ENCODE results near the gene OGFR. TPM values are rescaled to one million over a fixed set of nuclear protein-coding genes. Genes with fewer than 3 reads are reported as not detected.

OGFR gene
- polyA plus RNA-seq, 3 donors = 47.8 to 114 (median 79.3) TPM

DNA sequence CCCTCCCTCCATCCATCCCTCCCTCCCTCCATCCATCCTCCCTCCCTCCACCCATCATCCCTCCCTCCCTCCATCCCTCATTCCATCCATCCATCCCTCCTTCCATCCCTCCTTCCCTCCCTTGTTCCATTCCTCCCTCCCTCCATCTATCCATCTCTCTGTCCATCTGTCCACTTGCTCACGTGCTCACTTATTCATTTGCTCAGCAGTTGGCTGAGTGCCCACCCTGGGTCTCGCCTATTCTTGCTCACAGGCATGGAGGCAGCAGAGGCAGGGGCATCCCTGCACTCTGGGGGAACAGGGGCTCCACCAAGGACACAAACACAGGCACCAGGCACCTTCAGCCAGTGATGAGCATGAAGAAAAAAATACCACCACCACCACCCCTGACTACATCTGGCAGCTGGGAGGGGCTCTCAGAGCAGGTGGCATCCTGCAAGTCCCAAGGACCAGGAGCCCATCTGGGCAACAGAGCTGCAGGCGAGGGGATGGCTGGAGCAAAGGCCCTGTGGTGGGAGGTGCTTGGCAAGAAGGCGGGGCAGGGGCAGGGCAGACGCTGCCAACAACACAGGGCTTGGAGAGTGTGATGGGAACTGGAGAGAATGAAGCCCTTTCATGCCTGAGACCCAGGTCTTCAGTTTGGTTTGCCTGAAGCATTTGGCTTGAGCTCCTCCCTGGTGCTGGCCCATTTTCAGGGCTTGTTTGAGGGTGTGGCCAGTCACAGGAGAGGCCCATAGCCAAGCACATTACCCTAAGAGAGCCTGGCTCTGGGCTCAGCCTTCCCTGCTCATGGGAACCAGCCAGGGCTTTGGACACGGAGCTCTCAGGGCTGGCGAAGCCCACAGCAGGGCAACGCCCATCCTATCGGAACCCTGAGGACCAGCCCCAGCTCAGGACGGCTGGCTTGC is 48.6 kb upstream of the OGFR start:
- intact Hi-C loops (cut with micrococcal nuclease) = no loop called here
- peaks cover 17 to 26% of the 10 kb centered on the region in 2 donors for H3K4me1 ChIP-seq (ENCODE audit: control insufficient read depth in 1 of 2, insufficient read depth in 2 of 2, low read length in 2 of 2)
- no peaks in the 10 kb centered on the region for H3K9me3 ChIP-seq (replicated peaks in 1 of 2; ENCODE audit: control insufficient read depth in 1 of 2, insufficient read depth in 1 of 2, low read length in 2 of 2)
- no peak for TF ChIP-seq CTCF (IDR thresholded peaks at IDR 0.05)
- H3K36me3 Mint-ChIP-seq = peaks cover 2 to 22% of the 10 kb centered on the region in 2 donors
- WGBS (ENCODE audit: insufficient coverage) = 85% methylated on average over 10 of the region's 10 CpGs
- H3K27ac Mint-ChIP-seq = peak overlapping the region in 1 of 7 donors; percentile 50
- DNase-seq = no peak
- H3K4me2 ChIP-seq (replicated peaks; ENCODE audit: extremely low read depth, low read length, poor library complexity, severe bottlenecking) = no peak overlapping the region
- no peak overlapping the region for H3K9ac ChIP-seq (ENCODE audit: insufficient read depth, low read length, poor library complexity, severe bottlenecking)
- no peaks in the 10 kb centered on the region for H3K27me3 ChIP-seq (ENCODE audit: control insufficient read depth in 2 of 2, insufficient read depth in 2 of 2, low read length in 2 of 2)
- no peak overlapping the region for H3K4me3 Mint-ChIP-seq
- H4K20me1 ChIP-seq (ENCODE audit: insufficient read depth, low read length) = no peaks in the 10 kb centered on the region
- H3K27ac ChIP-seq (ENCODE audit: low read depth in 1 of 2, low read length in 2 of 2) = no peak overlapping the region
- H3K4me1 Mint-ChIP-seq = peaks cover 17% of the 10 kb centered on the region
- no peak overlapping the region for H2AFZ ChIP-seq (ENCODE audit: insufficient read depth, low read depth, low read length, poor library complexity, severe bottlenecking)
- no peaks in the 10 kb centered on the region for H3K36me3 ChIP-seq (replicated peaks in 1 of 2; ENCODE audit: control insufficient read depth in 1 of 2, insufficient read depth in 2 of 2, low read length in 2 of 2)
- H3K9me3 Mint-ChIP-seq = peaks cover 0 to 2% (median 0%) of the 10 kb centered on the region in 7 donors
- H3K79me2 ChIP-seq (ENCODE audit: insufficient read depth, low read length) = no peaks in the 10 kb centered on the region
- H3K27me3 Mint-ChIP-seq (ENCODE audit: low read depth in 3 of 3) = peaks cover 4 to 15% (median 12%) of the 10 kb centered on the region in 3 donors
- no peak overlapping the region for H3K4me3 ChIP-seq (replicated peaks in 1 of 3; ENCODE audit: low read depth in 2 of 3, low read length in 3 of 3)

GRCh38 chr20:62758226-62758912 is 46.3 kb upstream of the OGFR start:
- H3K4me3 ChIP-seq (replicated peaks in 1 of 3; ENCODE audit: low read depth in 2 of 3, low read length in 3 of 3) = no peak overlapping the region
- Mint-ChIP-seq H3K4me3 (no peak overlapping the region), H3K36me3 (peaks cover 2 to 18% of the 10 kb centered on the region in 2 donors), H3K27ac (peak overlapping the region in 2 of 7 donors; percentile 24 to 66), H3K27me3 (ENCODE audit: low read depth in 3 of 3) (peaks cover 5 to 7% (median 5%) of the 10 kb centered on the region in 3 donors), H3K4me1 (peaks cover 6% of the 10 kb centered on the region), H3K9me3 (peaks cover 0 to 2% (median 0%) of the 10 kb centered on the region in 7 donors)
- no peaks in the 10 kb centered on the region for H3K27me3 ChIP-seq (ENCODE audit: control insufficient read depth in 2 of 2, insufficient read depth in 2 of 2, low read length in 2 of 2)
- no peak overlapping the region for H3K9ac ChIP-seq (ENCODE audit: insufficient read depth, low read length, poor library complexity, severe bottlenecking)
- intact Hi-C loops (cut with micrococcal nuclease) = no loop called here
- no peak for TF ChIP-seq CTCF (IDR thresholded peaks at IDR 0.05)
- no peak overlapping the region for H3K4me2 ChIP-seq (replicated peaks; ENCODE audit: extremely low read depth, low read length, poor library complexity, severe bottlenecking)
- H2AFZ ChIP-seq (ENCODE audit: insufficient read depth, low read depth, low read length, poor library complexity, severe bottlenecking) = no peak overlapping the region
- 95% methylated on average over 14 of the region's 16 CpGs for WGBS (ENCODE audit: insufficient coverage)
- H3K79me2 ChIP-seq (ENCODE audit: insufficient read depth, low read length) = no peaks in the 10 kb centered on the region
- no peaks in the 10 kb centered on the region for H4K20me1 ChIP-seq (ENCODE audit: insufficient read depth, low read length)
- no peaks in the 10 kb centered on the region for H3K36me3 ChIP-seq (replicated peaks in 1 of 2; ENCODE audit: control insufficient read depth in 1 of 2, insufficient read depth in 2 of 2, low read length in 2 of 2)
- no peak overlapping the region for H3K27ac ChIP-seq (ENCODE audit: low read depth in 1 of 2, low read length in 2 of 2)
- no peaks in the 10 kb centered on the region for H3K9me3 ChIP-seq (replicated peaks in 1 of 2; ENCODE audit: control insufficient read depth in 1 of 2, insufficient read depth in 1 of 2, low read length in 2 of 2)
- H3K4me1 ChIP-seq (ENCODE audit: control insufficient read depth in 1 of 2, insufficient read depth in 2 of 2, low read length in 2 of 2) = peaks cover 5 to 12% of the 10 kb centered on the region in 2 donors
- no peak for DNase-seq
